ENCODE data around the gene LCAT.
A peak's percentile ranks its signal among the peaks of the same experiment; 100 is the strongest.
"Not testable (repeated sequence)": the region's sequence is repeated elsewhere in the genome, so short reads cannot be mapped to it uniquely, and the experiment has no call there.

LCAT gene

GRCh38 chr16:67943619-67944504 lies at the start of gene LCAT:
Gene LCAT (minus strand): TSS chr16:67944120. CDS start chr16:67944101, 19 bp downstream.
- no peak for DNase-seq

GRCh38 chr16:67993207-67994039 lies 49.5 kb upstream of the LCAT start:
- DNase-seq, result peak; percentile 88

DNA sequence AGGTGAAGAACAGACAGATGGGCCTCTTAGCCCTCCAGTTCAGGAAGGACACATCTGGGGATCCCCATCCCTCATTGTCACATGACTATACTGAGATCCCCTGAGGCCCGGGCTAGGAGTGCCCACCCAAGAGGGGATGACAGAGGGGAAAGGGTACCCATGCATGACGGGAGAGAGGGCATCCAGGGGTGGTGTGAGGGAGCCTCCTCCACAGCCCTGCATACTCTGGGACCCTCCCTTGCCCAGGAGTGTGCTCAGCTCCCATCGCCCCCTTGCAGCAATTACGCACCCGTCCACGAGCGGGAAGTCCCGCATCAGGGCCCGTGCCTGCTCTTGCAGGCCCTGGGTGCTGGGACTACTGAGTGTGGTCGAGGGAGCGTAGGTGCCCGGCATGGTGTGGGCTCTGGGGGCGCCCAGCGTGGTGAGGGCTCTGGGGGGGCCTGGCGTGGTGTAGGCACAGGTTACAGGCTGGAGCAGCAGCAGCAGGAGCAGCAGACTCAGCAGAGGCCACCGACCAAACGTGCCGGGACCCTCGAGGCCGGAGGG lies 48.8 kb upstream of the LCAT start:
- DNase-seq, result no peak

GRCh38 chr16:67990018-67990386 lies 46.1 kb upstream of the LCAT start:
- DNase-seq, result no peak

GRCh38 chr16:67989322-67990017 lies 45.5 kb upstream of the LCAT start:
- DNase-seq, result no peak

DNA sequence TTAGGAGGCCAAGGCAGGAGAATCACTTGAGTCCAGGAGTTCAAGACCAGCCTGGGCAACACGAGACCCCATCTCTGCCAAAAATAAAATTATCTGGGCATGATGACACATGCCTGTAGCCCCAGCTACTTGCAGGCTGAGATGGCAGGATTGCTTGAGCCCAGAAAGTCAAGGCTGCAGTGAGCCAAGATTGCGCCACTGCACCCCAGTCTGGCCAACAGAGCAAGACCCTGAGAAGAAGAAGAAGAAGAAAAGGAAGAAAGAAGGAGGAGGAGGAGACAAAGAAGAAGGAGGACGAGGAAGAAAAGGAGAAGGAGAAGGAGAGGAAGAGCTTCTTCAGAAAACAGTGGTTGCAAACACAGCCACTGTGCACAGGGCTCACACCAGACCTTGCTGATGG lies 44.8 kb upstream of the LCAT start:
- DNase-seq, result no peak

DNA sequence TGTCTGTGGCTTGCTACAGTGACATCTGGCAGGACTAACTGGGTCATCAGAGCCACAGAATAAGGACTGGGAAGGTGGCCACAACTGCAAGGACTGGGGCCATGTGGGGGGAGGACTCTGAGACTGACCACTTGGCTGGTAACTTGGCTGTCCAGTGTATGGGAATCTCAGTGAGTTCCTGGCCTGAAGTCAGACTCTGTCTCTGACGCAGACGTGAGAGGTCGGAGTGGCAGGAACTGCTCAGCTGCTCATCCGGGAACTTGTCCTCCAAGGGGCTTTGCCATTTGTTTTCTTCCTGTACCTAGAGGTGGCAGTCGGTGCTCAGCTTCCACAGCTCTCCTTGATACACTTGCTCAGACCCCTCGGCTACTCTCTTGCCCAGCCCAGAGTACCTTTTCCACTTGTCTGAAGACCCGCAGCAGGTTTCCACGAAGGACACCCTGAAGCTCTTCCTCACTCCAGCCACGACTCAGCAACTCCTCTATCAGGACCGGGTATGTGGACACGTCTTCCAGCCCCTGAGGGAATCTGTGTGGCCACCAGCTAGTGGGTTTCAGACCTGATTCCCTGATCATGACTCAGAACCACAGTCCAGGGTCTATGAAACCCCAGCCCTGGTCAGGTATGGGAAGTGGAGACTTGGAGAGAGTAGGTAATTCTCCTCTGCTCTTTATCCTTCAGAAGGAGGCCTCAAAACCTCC lies 43.7 kb upstream of the LCAT start:
- no peak for DNase-seq

GRCh38 chr16:67986949-67987348 lies 43.0 kb upstream of the LCAT start:
- DNase-seq, result no peak

GRCh38 chr16:67982011-67982696 lies 38.2 kb upstream of the LCAT start:
- no peak for DNase-seq

- DNase-seq, result no peak
Observed at GRCh38 chr16:67979955-67980678, 36.2 kb upstream of the LCAT start, which contains the start of gene DPEP3. Gene DPEP3 (minus strand): TSS chr16:67980499. CDS start chr16:67980380, 119 bp downstream.

GRCh38 chr16:67977469-67978227 lies 33.7 kb upstream of the LCAT start:
- DNase-seq, result no peak

DNA sequence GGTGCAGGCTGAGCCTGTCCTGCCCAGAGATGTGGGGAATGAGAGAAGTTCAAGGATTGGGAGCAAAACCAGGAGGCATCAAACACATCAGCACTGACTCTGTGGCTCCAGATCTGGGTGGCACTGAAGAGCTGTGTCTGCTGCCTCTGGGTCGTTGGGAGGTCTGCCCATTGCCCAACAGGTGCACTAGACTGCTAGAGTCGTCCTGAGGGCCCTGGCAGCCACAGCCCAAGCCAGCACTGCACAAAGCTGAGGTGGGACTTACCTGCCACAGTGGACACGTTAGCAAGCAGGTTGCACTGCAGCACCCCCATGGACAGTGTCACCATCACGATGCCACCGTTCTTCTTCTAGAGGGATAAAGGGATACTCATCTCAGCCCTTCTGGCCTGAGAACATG lies 33.1 kb upstream of the LCAT start:
- DNase-seq, result no peak

GRCh38 chr16:67976205-67976604 lies 32.3 kb upstream of the LCAT start:
- DNase-seq, result no peak

GRCh38 chr16:67975321-67976105 lies 31.6 kb upstream of the LCAT start:
- no peak for DNase-seq

DNA sequence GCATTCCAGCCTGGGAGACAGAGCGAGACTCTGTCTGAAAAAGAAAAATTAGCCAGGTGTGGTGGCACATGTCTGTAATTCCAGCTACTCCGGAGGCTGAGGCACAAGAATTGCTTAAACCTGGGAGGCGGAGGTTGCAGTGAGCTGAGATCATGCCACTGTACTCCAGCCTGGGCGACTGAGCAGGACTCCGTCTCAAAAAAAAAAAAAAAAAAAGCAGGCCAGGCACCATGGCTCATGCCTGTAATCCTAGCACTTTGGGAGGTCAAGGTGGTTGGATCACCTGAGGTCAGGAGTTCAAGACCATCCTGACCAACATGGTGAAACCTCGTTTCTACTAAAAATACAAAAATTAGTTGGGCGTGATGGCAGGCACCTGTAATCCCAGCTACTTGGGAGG lies 28.4 kb upstream of the LCAT start:
- not testable (repeated sequence) for DNase-seq

GRCh38 chr16:67971111-67971510 lies 27.2 kb upstream of the LCAT start:
- DNase-seq, result no peak

- DNase-seq, result no peak
Observed at GRCh38 chr16:67969254-67970039, 25.5 kb upstream of the LCAT start.

Data from activated CD4-positive, alpha-beta T cell treated with anti-CD3 and anti-CD28 coated beads, Interleukin-10, Interleukin-2, amounts not matched to agents 100 ng/mL and 50 ng/mL, durations not matched to agents 16 hours and 8 hours (primary cell).